ENCODE data around the gene CRACR2B. TPM values are rescaled to one million over a fixed set of nuclear protein-coding genes. Genes with fewer than 3 reads are reported as not detected.
A peak's percentile ranks its signal among the peaks of the same experiment; 100 is the strongest.

Gene CRACR2B
- total and polyA plus RNA-seq, 2 of the 13 experiments (the other 11 are each of a cell fraction or from before 2014, with no cell fraction given): 14.9 to 21.0 TPM

- no peak for TF ChIP-seq ZNF18 (CRISPR knock-in tag; IDR thresholded peaks at IDR 0.05; ENCODE audit: insufficient replicate concordance)
- TF ChIP-seq ZFP90 (CRISPR knock-in tag; IDR thresholded peaks at IDR 0.05; ENCODE audit: borderline replicate concordance): no peak
- TF ChIP-seq ERF (CRISPR knock-in tag; IDR thresholded peaks at IDR 0.05): no peak
- TF ChIP-seq ZNF232 (CRISPR knock-in tag; IDR thresholded peaks at IDR 0.05; ENCODE audit: borderline replicate concordance): no peak
- no peak for TF ChIP-seq TCF12 (IDR thresholded peaks at IDR 0.05)
- no peak for TF ChIP-seq TCF12 (CRISPR knock-in tag; IDR thresholded peaks at IDR 0.05)
- no peak for TF ChIP-seq SNAPC2 (CRISPR knock-in tag; IDR thresholded peaks at IDR 0.05)
- TF ChIP-seq DNMT3B (CRISPR knock-in tag; conservative IDR thresholded peaks at IDR 0.05): no peak
- TF ChIP-seq TARDBP (CRISPR knock-in tag; IDR thresholded peaks at IDR 0.05): no peak
- no peak for TF ChIP-seq RFX5 (IDR thresholded peaks at IDR 0.05; ENCODE audit: low read depth, low read length)
- TF ChIP-seq RARA (CRISPR knock-in tag; IDR thresholded peaks at IDR 0.05): 0 out of 2 replicates have a peak, but pooled peaks have one; percentile 9
- TF ChIP-seq PAF1 (CRISPR knock-in tag; IDR thresholded peaks at IDR 0.05): no peak
- no peak for TF ChIP-seq ARNT2 (CRISPR knock-in tag; IDR thresholded peaks at IDR 0.05; ENCODE audit: low read depth)
- TF ChIP-seq ZNF691 (CRISPR knock-in tag; IDR thresholded peaks at IDR 0.05; ENCODE audit: borderline replicate concordance, low read depth): no peak
- TF ChIP-seq MAZ (IDR thresholded peaks at IDR 0.05; ENCODE audit: borderline replicate concordance, low read depth, low read length): peak; percentile 73; the same call in 1 of the 2 replicates
- TF ChIP-seq MAZ (CRISPR knock-in tag; IDR thresholded peaks at IDR 0.05; ENCODE audit: low read depth): no peak
- TF ChIP-seq SP1 (IDR thresholded peaks at IDR 0.05): no peak
- no peak for TF ChIP-seq SP1 (CRISPR knock-in tag; IDR thresholded peaks at IDR 0.05)
- no peak for TF ChIP-seq ZBTB43 (CRISPR knock-in tag; conservative IDR thresholded peaks at IDR 0.05)
- no peak for TF ChIP-seq DNMT1 (CRISPR knock-in tag; IDR thresholded peaks at IDR 0.05)
- no peak for TF ChIP-seq NCOA5 (CRISPR knock-in tag; IDR thresholded peaks at IDR 0.05)
- no peak for TF ChIP-seq HNRNPH1 (optimal IDR thresholded peaks at IDR 0.05; ENCODE audit: low read depth, low read length)
- TF ChIP-seq CHD2 (IDR thresholded peaks at IDR 0.05; ENCODE audit: low read depth, low read length): no peak
These were observed 5.5 kb downstream of the CRACR2B start (continued) for GRCh38 chr11:833114-833791.

Measured in HepG2 (cell line).